GM12872 (cell line): Measurements from ENCODE around the gene PAPPA.

Experiments used
- TF ChIP-seq, protein P1 (sequence below): IDR thresholded peaks from 3 replicates; pipeline ENCODE4 v1.5.1; 2011; ENCODE audit warnings: low read depth, mild to moderate bottlenecking, low read length, moderate library complexity; ENCODE audit not compliant: insufficient read depth

The PAPPA gene

DNA sequence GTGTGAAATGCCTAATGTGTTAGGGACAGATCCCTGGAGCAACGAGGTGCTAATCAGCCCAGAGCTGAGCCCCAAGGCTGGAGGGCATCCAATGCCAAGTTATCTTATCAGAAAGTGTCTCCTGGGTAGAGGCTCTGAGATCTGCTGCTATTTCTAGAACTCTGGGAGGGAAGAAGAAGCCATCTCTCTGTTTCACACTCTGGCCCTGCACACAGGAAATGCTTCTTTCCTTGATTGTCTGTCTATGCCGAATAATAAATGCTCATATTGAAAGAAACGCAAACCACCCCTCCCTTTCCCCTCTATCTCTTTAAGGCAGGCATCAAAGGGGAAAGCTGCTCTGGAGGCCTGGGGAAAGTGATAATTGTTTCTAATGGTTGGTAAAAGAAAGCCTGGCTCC lies 166.7 kb downstream of the PAPPA start:
- TF ChIP-seq, protein P1, sequence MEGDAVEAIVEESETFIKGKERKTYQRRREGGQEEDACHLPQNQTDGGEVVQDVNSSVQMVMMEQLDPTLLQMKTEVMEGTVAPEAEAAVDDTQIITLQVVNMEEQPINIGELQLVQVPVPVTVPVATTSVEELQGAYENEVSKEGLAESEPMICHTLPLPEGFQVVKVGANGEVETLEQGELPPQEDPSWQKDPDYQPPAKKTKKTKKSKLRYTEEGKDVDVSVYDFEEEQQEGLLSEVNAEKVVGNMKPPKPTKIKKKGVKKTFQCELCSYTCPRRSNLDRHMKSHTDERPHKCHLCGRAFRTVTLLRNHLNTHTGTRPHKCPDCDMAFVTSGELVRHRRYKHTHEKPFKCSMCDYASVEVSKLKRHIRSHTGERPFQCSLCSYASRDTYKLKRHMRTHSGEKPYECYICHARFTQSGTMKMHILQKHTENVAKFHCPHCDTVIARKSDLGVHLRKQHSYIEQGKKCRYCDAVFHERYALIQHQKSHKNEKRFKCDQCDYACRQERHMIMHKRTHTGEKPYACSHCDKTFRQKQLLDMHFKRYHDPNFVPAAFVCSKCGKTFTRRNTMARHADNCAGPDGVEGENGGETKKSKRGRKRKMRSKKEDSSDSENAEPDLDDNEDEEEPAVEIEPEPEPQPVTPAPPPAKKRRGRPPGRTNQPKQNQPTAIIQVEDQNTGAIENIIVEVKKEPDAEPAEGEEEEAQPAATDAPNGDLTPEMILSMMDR: no peak

DNA sequence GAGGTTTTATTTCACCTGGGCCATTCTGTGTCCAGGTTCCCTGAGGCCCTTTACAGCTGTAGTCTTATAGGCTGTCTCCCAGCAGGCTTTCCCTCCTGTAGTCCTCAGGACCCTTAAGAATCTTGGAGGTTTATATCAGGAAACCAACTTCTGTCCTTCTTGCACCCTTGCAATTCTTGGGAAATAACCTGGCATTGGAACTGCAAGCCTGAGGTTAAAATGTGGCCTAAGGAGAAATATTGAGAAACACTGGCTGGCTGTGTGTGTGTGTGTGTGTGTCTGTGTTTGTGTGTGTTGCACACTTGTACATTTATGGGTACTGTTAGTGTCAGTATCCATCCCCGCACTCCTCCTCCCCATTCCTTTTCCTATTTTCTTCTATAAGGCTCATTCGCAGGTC lies 168.9 kb downstream of the PAPPA start:
- TF ChIP-seq, protein P1: no peak

DNA sequence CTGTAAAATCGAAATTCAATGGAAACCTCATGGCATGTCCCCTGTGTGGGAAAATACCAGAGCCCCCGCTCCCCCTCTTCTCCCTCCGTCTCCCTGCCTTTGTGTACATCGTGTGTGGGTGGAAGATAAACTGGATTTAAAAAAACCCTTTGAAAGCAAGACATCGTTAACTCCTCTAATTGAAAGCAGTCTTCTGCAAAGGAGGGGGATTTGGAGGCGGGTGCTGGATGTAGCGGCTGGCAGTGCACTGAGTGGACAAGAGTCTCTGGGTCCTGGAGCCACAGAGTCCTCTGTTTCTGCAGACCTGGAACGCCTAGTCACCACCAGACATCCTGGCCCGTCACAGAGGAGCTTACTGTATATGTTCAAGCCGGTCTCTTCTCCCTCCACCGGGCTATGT lies 169.4 kb downstream of the PAPPA start:
- TF ChIP-seq, protein P1: no peak

- TF ChIP-seq, protein P1: no peak
Observed at GRCh38 chr9:116323571-116323970, 170.0 kb downstream of the PAPPA start.

DNA sequence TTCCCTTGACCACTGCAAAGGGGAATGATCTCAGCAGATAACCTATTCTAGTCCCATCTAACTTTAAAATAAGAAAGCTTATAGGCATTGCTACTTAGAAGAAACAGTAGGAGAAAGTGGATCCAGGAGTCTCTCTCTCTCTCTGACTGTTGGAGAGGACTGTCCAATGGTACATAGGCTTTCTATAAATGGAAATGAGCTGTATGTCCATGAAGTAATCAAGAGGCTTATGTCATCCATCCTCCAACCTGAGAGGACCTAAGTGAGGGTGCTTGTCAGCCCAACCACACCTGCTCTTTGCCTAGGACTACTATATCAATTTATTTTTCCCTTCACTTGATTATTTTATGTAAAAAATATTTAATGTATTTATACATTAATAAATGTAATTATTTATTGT lies 172.3 kb downstream of the PAPPA start:
- TF ChIP-seq, protein P1: no peak

GRCh38 chr9:116327701-116328405 lies 174.3 kb downstream of the PAPPA start:
- TF ChIP-seq, protein P1: no peak

- TF ChIP-seq, protein P1: no peak
Observed at GRCh38 chr9:116329470-116329869, 175.9 kb downstream of the PAPPA start.

GRCh38 chr9:116331241-116331640 lies 177.7 kb downstream of the PAPPA start:
- TF ChIP-seq, protein P1: no peak
